ENCODE data around the gene IGF2BP2. TPM values are rescaled to one million over a fixed set of nuclear protein-coding genes. Genes with fewer than 3 reads are reported as not detected.

The IGF2BP2 gene
- total and polyA plus RNA-seq, 2 of the 8 experiments (the other 6 are each of a cell fraction or from before 2014, with no cell fraction given) = 7.4 to 121 TPM

DNA sequence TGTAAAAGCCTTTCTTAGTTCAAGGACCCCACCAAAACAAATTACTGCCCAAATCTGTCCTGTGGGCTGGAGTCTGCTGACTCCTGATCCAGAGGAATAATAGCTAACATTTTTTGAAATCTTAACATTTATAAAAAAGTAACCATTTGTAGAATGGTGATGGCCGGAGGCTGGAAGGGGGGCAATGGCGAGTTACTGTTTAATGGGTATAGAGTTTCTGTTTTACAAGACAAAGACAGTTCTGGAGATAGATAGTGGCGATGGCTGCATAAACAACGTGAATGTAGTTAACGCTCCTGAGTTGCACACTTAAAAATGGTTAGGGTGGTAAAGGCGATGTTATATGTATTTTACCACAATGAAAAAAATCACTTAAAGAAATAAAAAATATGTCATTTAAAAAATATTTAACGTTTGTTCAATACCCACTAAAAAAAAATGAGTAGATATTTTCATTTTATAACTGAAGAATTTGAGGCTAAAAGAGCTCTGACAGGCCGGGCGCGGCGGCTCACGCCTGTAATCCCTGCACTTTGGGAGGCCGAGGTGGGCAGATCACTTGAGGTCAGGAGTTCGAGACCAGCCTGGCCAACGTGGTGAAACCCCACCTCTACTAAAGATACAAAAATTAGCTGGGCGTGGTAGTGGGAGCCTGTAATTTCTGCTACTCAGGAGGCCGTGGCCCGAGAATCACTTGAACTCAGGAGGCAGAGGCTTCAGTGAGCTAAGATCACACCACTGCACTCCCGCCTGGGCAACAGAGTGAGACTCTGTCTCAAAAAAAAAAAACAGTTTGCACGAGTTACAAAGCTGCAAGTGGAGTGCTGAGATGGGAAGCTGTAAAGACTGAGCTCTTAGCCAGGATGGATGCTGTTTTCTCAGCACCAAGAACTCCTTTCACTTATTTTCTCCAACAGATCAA, 37.6 kb downstream of the IGF2BP2 start:
- no peaks in the 10 kb centered on the region for H3K23me2 ChIP-seq (ENCODE audit: low read depth, low read length)
- FAIRE-seq (no peak), DNase-seq (ENCODE audit: low read depth in 1 of 2, low spot score in 2 of 2) (no peak)
- WGBS, 2 experiments (ENCODE audit: extremely low coverage in 1 of 2, insufficient coverage in 1 of 2, insufficient read length in 1 of 2, insufficient replicate concordance in 2 of 2, low coverage in 1 of 2, low lambda C conversion rate in 2 of 2, missing lambda C conversion rate in 1 of 2) = 50% methylated on average over 20 of the region's 20 CpGs; no CpG with 5 or more reads in 1 of the 2 experiments
- H3K4ac ChIP-seq (replicated peaks; ENCODE audit: insufficient read length, low read depth, low read length) = no peak overlapping the region
- 0 out of 2 replicates have a peak, but pooled peaks have one; percentile 46 for TF ChIP-seq YY1 (IDR thresholded peaks at IDR 0.05; ENCODE audit: low read depth, low read length)
- TF ChIP-seq RNF2 (IDR thresholded peaks at IDR 0.05; ENCODE audit: borderline replicate concordance, low read depth, low read length, missing control alignments, poor library complexity, severe bottlenecking) = no peak
- peak overlapping the region; percentile 77; the same call in 1 of the 2 replicates for H2BK12ac ChIP-seq (ENCODE audit: low read depth, low read length)
- no peak overlapping the region for H4K5ac ChIP-seq (ENCODE audit: insufficient read length, low read depth, low read length)
- peak overlapping the region; percentile 86; the same call in 1 of the 2 replicates for H3K27ac ChIP-seq (ENCODE audit: low read depth, low read length)
- H3K9me3 ChIP-seq (ENCODE audit: insufficient read depth in 2 of 2, low read depth in 1 of 2, low read length in 1 of 2) = no peaks in the 10 kb centered on the region
- H3K79me1 ChIP-seq (ENCODE audit: low read depth, low read length) = peaks cover 9% of the 10 kb centered on the region
- H2AFZ ChIP-seq (ENCODE audit: low read length) = no peak overlapping the region
- CTCF ChIA-PET (ENCODE audit: partially characterized antibody) = interaction anchor here (0.6 to 4.0 kb wide), 6 partner anchors 10 to 120 kb away, joined by 3 to 12 read pairs (median 4); no protein-coding TSS in a partner anchor
- H3K4me1 ChIP-seq (replicated peaks in 1 of 4; ENCODE audit: control insufficient read depth in 3 of 4, insufficient read depth in 4 of 4, low read length in 3 of 4) = peaks cover 7 to 48% (median 34%) of the 10 kb centered on the region in 4 experiments
- H3K18ac ChIP-seq (ENCODE audit: extremely low read depth, low read length) = peak overlapping the region; percentile 72; the same call in 1 of the 2 replicates
- no peak overlapping the region for H3K23ac ChIP-seq (ENCODE audit: insufficient read length)
- peak overlapping the region in 1 of 4 experiments; percentile 50; a peak in 2 of 8 replicates for H3K4me3 ChIP-seq (ENCODE audit: extremely low read depth in 1 of 4, insufficient read depth in 2 of 4, low read depth in 3 of 4, low read length in 4 of 4)
- no peak overlapping the region for H2AK5ac ChIP-seq (ENCODE audit: low read depth, low read length)
- no peak overlapping the region for H3K14ac ChIP-seq (ENCODE audit: insufficient read length)
- peak overlapping the region; percentile 58 to 75 for H3K4me2 ChIP-seq (ENCODE audit: insufficient read depth in 1 of 2, low read depth in 2 of 2, low read length in 2 of 2)
- H2BK120ac ChIP-seq (replicated peaks; ENCODE audit: low read depth, low read length) = peak overlapping the region; percentile 47
- H3K9ac ChIP-seq (replicated peaks in 1 of 4; ENCODE audit: extremely low read depth in 1 of 4, low read depth in 3 of 4, low read length in 3 of 4) = peak overlapping the region in 1 of 4 experiments; percentile 33; a peak in 1 of 7 replicates
- peaks cover 16 to 92% of the 10 kb centered on the region in 2 experiments for H3K79me2 ChIP-seq (ENCODE audit: control insufficient read depth in 1 of 2, insufficient read depth in 2 of 2, low read length in 2 of 2)
- peak overlapping the region; percentile 72 for H2BK5ac ChIP-seq (ENCODE audit: low read depth, low read length)
- H4K20me1 ChIP-seq (replicated peaks in 1 of 2; ENCODE audit: control insufficient read depth in 1 of 2, insufficient read depth in 2 of 2, low read length in 2 of 2) = peaks cover 0 to 3% of the 10 kb centered on the region in 2 experiments
- no peak overlapping the region for H2BK20ac ChIP-seq (ENCODE audit: low read length)
- no peak overlapping the region for H4K91ac ChIP-seq (replicated peaks; ENCODE audit: insufficient read length, low read length)
- no peak overlapping the region for H3K56ac ChIP-seq (replicated peaks; ENCODE audit: insufficient read length, low read depth, low read length)
- H3K36me3 ChIP-seq (ENCODE audit: control insufficient read depth in 2 of 4, insufficient read depth in 4 of 4, low read length in 3 of 4) = no peaks in the 10 kb centered on the region; a peak in 1 of 8 replicates
- H3K27me3 ChIP-seq (replicated peaks in 1 of 4; ENCODE audit: control insufficient read depth in 3 of 4, extremely low read depth in 1 of 4, insufficient read depth in 3 of 4, low read length in 3 of 4) = no peaks in the 10 kb centered on the region
- POLR2A ChIA-PET (ENCODE audit: partially characterized antibody) = interaction anchor here (0.7 to 2.8 kb wide), 10 partner anchors 11 to 228 kb away, joined by 3 to 10 read pairs (median 6); partner anchors contain the start of genes IGF2BP2 and TRA2B
- H2BK15ac ChIP-seq (ENCODE audit: low read length) = no peak overlapping the region
- no peak overlapping the region for H4K8ac ChIP-seq (ENCODE audit: extremely low read depth, insufficient read depth, low read length)

Measured in H1 (cell line).